OCI-LY3 (cell line): ENCODE measurements around the gene GOLGA6C.

Source experiments
- EZH2phosphoT487 ChIP-seq: fragments of 200-600 bp; shearing (Covaris generic); IDR thresholded peaks from 2 replicates; pipeline ENCODE4 v1.6.1; 2018; ENCODE audit warnings: antibody characterized with exemption, mixed run types, low read depth
- TF ChIP-seq, protein P1 (sequence below): fragments of 200-600, 300-600 bp; sonication (generic); IDR thresholded peaks from 2 replicates; pipeline ENCODE4 v1.5.1; 2014; ENCODE audit warnings: antibody characterized with exemption, low read length, low read depth

DNA sequence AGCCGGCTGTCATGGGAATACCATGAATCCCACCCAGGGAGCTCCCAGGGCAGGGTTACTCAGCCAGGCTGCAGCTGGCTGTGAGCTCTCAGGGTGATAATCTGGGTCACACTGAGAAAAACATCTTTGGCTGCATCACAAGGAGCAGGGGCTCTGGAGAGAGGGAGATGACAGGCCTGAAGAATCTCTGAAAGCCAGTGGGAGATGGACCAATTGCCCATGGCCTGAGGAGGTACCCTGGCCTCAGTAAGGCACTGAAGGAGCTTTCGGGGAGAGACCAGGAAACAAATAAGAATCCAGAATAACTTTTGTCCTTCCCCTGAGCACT, 28.2 kb upstream of the GOLGA6C start:
- TF ChIP-seq, protein P1, sequence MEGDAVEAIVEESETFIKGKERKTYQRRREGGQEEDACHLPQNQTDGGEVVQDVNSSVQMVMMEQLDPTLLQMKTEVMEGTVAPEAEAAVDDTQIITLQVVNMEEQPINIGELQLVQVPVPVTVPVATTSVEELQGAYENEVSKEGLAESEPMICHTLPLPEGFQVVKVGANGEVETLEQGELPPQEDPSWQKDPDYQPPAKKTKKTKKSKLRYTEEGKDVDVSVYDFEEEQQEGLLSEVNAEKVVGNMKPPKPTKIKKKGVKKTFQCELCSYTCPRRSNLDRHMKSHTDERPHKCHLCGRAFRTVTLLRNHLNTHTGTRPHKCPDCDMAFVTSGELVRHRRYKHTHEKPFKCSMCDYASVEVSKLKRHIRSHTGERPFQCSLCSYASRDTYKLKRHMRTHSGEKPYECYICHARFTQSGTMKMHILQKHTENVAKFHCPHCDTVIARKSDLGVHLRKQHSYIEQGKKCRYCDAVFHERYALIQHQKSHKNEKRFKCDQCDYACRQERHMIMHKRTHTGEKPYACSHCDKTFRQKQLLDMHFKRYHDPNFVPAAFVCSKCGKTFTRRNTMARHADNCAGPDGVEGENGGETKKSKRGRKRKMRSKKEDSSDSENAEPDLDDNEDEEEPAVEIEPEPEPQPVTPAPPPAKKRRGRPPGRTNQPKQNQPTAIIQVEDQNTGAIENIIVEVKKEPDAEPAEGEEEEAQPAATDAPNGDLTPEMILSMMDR = no peak
- no peak for TF ChIP-seq EZH2phosphoT487
